Measurements from ENCODE around the gene MFN2.

- TF ChIP-seq CTCF (conservative IDR thresholded peaks at IDR 0.05): no peak
- no peak for TF ChIP-seq EZH2 (IDR thresholded peaks at IDR 0.05; ENCODE audit: low read depth)
Measured at GRCh38 chr1:11931845-11932244, 48.4 kb upstream of the MFN2 start.
